Limb (tissue), 2 donors: Measurements from ENCODE around the gene LAGE3.

Experiments used
- DNase-seq, 2 donors: peaks; one replicate each; pipeline ENCODE4 v3.0.0-alpha.2; 2016; ENCODE audit errors: extremely low spot score in 2 of 2

Gene LAGE3

GRCh38 chrX:154435171-154435733, 43.8 kb downstream of the LAGE3 start:
- DNase-seq, result peak in 1 of 2 donors; percentile 13

GRCh38 chrX:154434394-154435168, 44.5 kb downstream of the LAGE3 start:
- DNase-seq, result peak in 1 of 2 donors; percentile 4

- DNase-seq, result peak in 1 of 2 donors; percentile 7
Measured at GRCh38 chrX:154433605-154434004, 45.5 kb downstream of the LAGE3 start.

- DNase-seq, result no peak
Measured at GRCh38 chrX:154432210-154432609, 46.9 kb downstream of the LAGE3 start.

- no peak for DNase-seq
Measured at GRCh38 chrX:154431341-154431740, 47.7 kb downstream of the LAGE3 start.

- no peak for DNase-seq
Measured at GRCh38 chrX:154430916-154431315, 48.2 kb downstream of the LAGE3 start.

GRCh38 chrX:154430479-154430878, 48.6 kb downstream of the LAGE3 start:
- no peak for DNase-seq

GRCh38 chrX:154429711-154430110, 49.4 kb downstream of the LAGE3 start:
- DNase-seq, result no peak

GRCh38 chrX:154428176-154429171, 50.6 kb downstream of the LAGE3 start, which contains the start of gene ATP6AP1:
TSS of gene ATP6AP1 (plus strand) at chrX:154428677. CDS start at chrX:154428693, 16 bp downstream.
- peak; percentile 89 to 92 for DNase-seq
